ENCODE data around the gene GALNT10.

The GALNT10 gene

GRCh38 chr5:154163327-154164248, 26.9 kb upstream of the GALNT10 start:
- Histone ChIP-seq H3K27me3 (replicated peaks; ENCODE audit: control insufficient read depth, insufficient read depth, low read length) (peaks cover 1% of the 10 kb centered on the region; the same call in 1 of the 2 replicates), H3K4me3 (replicated peaks; ENCODE audit: low read depth, low read length) (no peak overlapping the region), H3K36me3 (ENCODE audit: control insufficient read depth, insufficient read depth, low read length) (no peaks in the 10 kb centered on the region)
- no peak for TF ChIP-seq CTCF (IDR thresholded peaks at IDR 0.05; ENCODE audit: insufficient read depth, low read length, poor library complexity, severe bottlenecking)
- no peak for DNase-seq (ENCODE audit: extremely low read depth, insufficient read length)

- H3K27me3 ChIP-seq (replicated peaks; ENCODE audit: control insufficient read depth, insufficient read depth, low read length): peaks cover 1% of the 10 kb centered on the region; the same call in 1 of the 2 replicates
- no peak for TF ChIP-seq CTCF (IDR thresholded peaks at IDR 0.05; ENCODE audit: insufficient read depth, low read length, poor library complexity, severe bottlenecking)
These were observed 26.3 kb upstream of the GALNT10 start for GRCh38 chr5:154164249-154164581.

GRCh38 chr5:154165886-154166285, 24.6 kb upstream of the GALNT10 start:
- DNase-seq (ENCODE audit: extremely low read depth, insufficient read length): no peak
- Histone ChIP-seq H3K36me3 (ENCODE audit: control insufficient read depth, insufficient read depth, low read length) (no peaks in the 10 kb centered on the region), H3K27me3 (replicated peaks; ENCODE audit: control insufficient read depth, insufficient read depth, low read length) (peaks cover 1% of the 10 kb centered on the region; the same call in 1 of the 2 replicates), H3K4me3 (replicated peaks; ENCODE audit: low read depth, low read length) (no peak overlapping the region)
- TF ChIP-seq CTCF (IDR thresholded peaks at IDR 0.05; ENCODE audit: insufficient read depth, low read length, poor library complexity, severe bottlenecking): no peak

More at GRCh38 chr5:154164249-154164581, 26.3 kb upstream of the GALNT10 start:
- H3K36me3 ChIP-seq (ENCODE audit: control insufficient read depth, insufficient read depth, low read length): no peaks in the 10 kb centered on the region
- no peak overlapping the region for H3K4me3 ChIP-seq (replicated peaks; ENCODE audit: low read depth, low read length)
- no peak for DNase-seq (ENCODE audit: extremely low read depth, insufficient read length)

- no peak for TF ChIP-seq CTCF (IDR thresholded peaks at IDR 0.05; ENCODE audit: insufficient read depth, low read length, poor library complexity, severe bottlenecking)
- DNase-seq (ENCODE audit: extremely low read depth, insufficient read length): no peak
- Histone ChIP-seq H3K36me3 (ENCODE audit: control insufficient read depth, insufficient read depth, low read length) (no peaks in the 10 kb centered on the region), H3K27me3 (replicated peaks; ENCODE audit: control insufficient read depth, insufficient read depth, low read length) (peaks cover 1% of the 10 kb centered on the region; the same call in 1 of the 2 replicates), H3K4me3 (replicated peaks; ENCODE audit: low read depth, low read length) (no peak overlapping the region)
These were observed 23.4 kb upstream of the GALNT10 start for GRCh38 chr5:154166901-154167791.

- no peak for DNase-seq (ENCODE audit: extremely low read depth, insufficient read length)
- H3K4me3 ChIP-seq (replicated peaks; ENCODE audit: low read depth, low read length): no peak overlapping the region
- H3K27me3 ChIP-seq (replicated peaks; ENCODE audit: control insufficient read depth, insufficient read depth, low read length): peaks cover under 1% of the 10 kb centered on the region; the same call in 1 of the 2 replicates
- no peak for TF ChIP-seq CTCF (IDR thresholded peaks at IDR 0.05; ENCODE audit: insufficient read depth, low read length, poor library complexity, severe bottlenecking)
- H3K36me3 ChIP-seq (ENCODE audit: control insufficient read depth, insufficient read depth, low read length): no peaks in the 10 kb centered on the region
These were observed 22.1 kb upstream of the GALNT10 start for GRCh38 chr5:154168395-154168794.

Measured in GM06990 (cell line).